Activated CD4-positive, alpha-beta T cell treated with anti-CD3 and anti-CD28 coated beads for 24 hours (primary cell): ENCODE measurements around the gene ACAT2.
A peak's percentile ranks its signal among the peaks of the same experiment; 100 is the strongest.
"Not testable (repeated sequence)": the region's sequence is repeated elsewhere in the genome, so short reads cannot be mapped to it uniquely, and the experiment has no call there.

Source experiments
- DNase-seq, 2 donors: peaks; one replicate each; pipeline ENCODE4 v3.0.0-alpha.2; 2020; ENCODE audit warnings: low read depth in 2 of 2

Gene ACAT2

GRCh38 chr6:159761873-159762680 lies at the start of gene ACAT2:
Gene ACAT2, plus strand, starts transcription at chr6:159762045. Its CDS starts 43 bp downstream, at chr6:159762088.
- DNase-seq = peak; percentile 84 to 85

GRCh38 chr6:159712389-159712788 lies 49.5 kb upstream of the ACAT2 start:
- DNase-seq = not testable (repeated sequence)

GRCh38 chr6:159713984-159714383 lies 47.9 kb upstream of the ACAT2 start:
- DNase-seq = no peak

GRCh38 chr6:159714404-159714803 lies 47.4 kb upstream of the ACAT2 start:
- no peak for DNase-seq

- no peak for DNase-seq
Observed at GRCh38 chr6:159715166-159715565, 46.7 kb upstream of the ACAT2 start.

GRCh38 chr6:159715605-159716004 lies 46.2 kb upstream of the ACAT2 start:
- no peak for DNase-seq

- no peak for DNase-seq
Observed at GRCh38 chr6:159716247-159717096, 45.4 kb upstream of the ACAT2 start.

GRCh38 chr6:159718634-159719033 lies 43.2 kb upstream of the ACAT2 start:
- no peak for DNase-seq

GRCh38 chr6:159719287-159719686 lies 42.6 kb upstream of the ACAT2 start:
- no peak for DNase-seq

GRCh38 chr6:159720708-159721107 lies 41.1 kb upstream of the ACAT2 start:
- no peak for DNase-seq

GRCh38 chr6:159721981-159722380 lies 39.9 kb upstream of the ACAT2 start:
- not testable (repeated sequence) for DNase-seq

GRCh38 chr6:159722655-159723054 lies 39.2 kb upstream of the ACAT2 start:
- DNase-seq = no peak

GRCh38 chr6:159723259-159723658 lies 38.6 kb upstream of the ACAT2 start:
- no peak for DNase-seq

GRCh38 chr6:159724778-159725177 lies 37.1 kb upstream of the ACAT2 start:
- no peak for DNase-seq

GRCh38 chr6:159725208-159725607 lies 36.6 kb upstream of the ACAT2 start:
- DNase-seq = not testable (repeated sequence)

GRCh38 chr6:159726255-159726917 lies 35.5 kb upstream of the ACAT2 start:
- DNase-seq = no peak

GRCh38 chr6:159726918-159727716 lies 34.7 kb upstream of the ACAT2 start, which contains the start of gene WTAP:
Gene WTAP, plus strand, starts transcription at chr6:159727506. Its CDS starts 8,760 bp downstream, at chr6:159736266.
- peak; percentile 92 to 94 for DNase-seq

GRCh38 chr6:159727717-159728445 lies 34.0 kb upstream of the ACAT2 start:
- no peak for DNase-seq

GRCh38 chr6:159728531-159728964 lies 33.3 kb upstream of the ACAT2 start:
- DNase-seq = no peak

- no peak for DNase-seq
Observed at GRCh38 chr6:159729598-159730331, 32.1 kb upstream of the ACAT2 start.
